ENCODE measurements around the gene UBE2E2.
"Not testable (repeated sequence)": the region's sequence is repeated elsewhere in the genome, so short reads cannot be mapped to it uniquely, and the experiment has no call there.

The UBE2E2 gene

DNA sequence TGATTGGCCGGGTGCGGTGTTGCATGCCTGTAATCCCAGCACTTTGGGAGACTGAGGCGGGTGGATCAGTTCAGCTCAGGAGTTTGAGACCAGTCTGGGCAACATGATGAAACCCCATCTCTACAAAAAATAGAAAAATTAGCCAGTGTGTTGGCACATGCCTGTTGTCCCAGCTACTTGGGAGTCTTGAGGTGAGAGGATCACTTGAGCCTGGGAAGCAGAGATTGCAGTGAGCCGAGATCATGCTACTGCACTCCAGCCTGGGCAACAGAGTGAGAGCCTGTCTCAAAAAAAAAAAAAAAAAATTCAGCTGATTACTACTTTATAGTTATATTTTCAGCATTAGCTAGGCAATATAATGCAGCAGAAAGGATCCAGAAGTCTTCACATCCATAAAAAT, 133.7 kb downstream of the UBE2E2 start:
- not testable (repeated sequence) for DNase-seq

DNA sequence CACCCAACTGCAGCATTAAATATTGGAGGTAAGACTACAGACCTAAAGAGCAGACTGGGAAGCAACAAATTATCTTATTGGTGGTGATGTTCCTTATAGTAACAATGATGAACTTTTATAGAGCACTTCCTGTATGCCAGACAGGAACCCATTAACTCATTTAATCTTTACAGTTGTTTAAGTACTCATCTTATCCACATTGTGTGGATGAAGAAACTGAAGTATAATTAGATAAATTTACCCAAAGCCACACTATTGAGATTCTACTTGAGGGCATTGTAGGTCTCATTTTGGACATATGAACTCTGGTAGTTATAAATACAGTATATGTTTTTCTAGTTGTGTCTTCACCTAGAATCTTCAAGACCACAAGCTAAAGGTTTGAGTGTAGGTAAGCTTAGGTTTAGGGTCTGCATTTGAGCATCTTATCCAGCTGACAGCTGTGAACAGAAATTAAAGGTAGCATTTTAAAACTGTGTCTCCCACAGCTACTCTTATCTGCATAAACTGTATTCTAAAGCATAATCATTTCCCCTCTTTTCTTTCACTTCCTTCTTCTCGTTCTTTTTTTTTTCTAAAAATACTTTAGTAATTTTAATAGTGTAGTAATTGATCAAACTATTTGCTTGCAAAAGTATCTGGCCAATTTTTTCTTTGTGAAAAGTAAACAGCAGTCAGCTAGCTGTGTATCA, 138.2 kb downstream of the UBE2E2 start:
- no peak for DNase-seq

GRCh38 chr3:23342343-23342742, 139.2 kb downstream of the UBE2E2 start:
- DNase-seq: no peak

DNA sequence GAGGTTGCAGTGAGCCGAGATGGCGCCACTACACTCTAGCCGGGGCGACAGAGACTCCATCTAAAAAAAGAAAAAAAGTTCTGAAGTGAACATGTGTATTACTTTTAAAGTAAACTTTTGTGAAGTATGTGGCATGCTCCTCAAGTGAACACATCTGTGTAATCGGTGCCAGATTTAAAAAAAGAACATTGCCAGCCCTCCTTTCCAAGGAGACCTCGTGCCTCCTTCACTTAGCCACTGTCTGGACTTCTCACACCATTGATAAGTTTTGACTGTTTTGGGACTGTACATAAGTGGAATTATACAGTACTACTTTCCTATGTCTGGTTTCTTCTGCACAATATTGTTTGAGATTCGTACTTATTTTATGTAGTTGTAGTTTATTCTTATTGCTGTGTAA, 140.4 kb downstream of the UBE2E2 start:
- DNase-seq: no peak

DNA sequence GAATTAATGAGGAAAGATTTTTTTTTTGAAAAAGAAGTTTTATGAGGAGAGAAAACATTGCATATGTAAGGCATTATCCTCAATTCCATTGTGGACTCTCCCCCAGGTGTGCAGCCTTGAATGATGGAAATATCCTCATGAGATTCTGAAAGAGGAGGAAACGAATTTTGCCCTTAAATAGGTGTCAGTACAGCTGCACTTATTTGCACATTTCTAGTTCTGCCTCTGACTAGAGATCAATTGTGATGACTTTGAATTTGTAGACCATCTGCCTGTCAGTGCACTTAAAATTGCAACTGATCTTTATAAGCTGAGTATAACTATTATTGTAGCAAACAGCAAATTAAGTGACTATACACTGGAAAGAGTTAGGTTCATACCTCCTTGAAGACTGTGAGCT, 141.8 kb downstream of the UBE2E2 start:
- DNase-seq: no peak

DNA sequence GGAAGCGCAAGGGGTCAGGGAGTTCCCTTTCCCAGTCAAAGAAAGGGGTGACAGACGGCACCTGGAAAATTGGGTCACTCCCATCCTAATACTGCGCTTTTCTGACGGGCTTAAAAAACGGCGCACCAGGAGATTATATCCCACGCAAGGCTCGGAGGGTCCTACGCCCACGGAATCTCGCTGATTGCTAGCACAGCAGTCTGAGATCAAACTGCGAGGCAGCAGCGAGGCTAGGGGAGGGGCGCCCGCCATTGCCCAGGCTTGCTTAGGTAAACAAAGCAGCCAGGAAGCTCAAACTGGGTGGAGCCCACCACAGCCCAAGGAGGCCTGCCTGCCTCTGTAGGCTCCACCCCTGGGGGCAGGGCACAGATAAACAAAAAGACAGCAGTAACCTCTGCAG, 146.3 kb downstream of the UBE2E2 start:
- DNase-seq: not testable (repeated sequence)

DNA sequence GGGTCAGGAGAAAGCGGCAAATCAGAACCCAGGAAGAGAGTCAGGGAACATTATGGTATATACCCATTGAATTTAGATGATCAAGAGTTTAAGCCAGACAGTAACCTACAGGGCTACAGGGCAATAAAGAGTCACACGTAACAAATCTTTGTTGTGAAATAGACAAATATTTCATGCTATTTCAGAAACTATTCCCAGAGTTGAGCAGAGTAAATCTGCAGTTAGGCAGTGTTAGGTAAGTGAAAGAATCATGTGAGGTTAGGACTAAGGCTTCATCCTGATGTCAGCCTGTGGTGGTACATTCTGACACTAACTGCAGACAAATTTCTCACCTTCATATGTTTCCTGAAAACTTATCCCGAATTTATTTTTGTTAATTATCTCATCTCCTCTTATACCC, 153.0 kb downstream of the UBE2E2 start:
- DNase-seq: no peak

DNA sequence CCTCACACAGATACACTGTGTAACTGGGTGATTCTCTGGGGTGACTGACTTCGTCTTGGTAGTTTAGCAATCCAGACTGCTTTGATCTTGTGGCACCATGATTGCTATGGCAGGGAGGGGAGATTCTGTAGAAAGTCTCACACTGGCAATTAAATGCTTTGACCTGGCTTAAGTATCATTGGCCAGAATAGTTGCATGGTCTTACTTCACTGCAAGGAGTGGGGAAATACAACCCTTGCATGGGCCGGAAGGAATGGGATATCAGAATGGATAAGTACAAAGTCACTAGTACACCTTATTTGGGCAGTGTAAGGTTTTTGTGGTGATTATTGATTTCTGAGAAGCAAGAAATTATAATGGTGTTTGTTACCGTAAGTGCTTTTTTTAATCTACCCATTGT, 153.8 kb downstream of the UBE2E2 start:
- no peak for DNase-seq

DNA sequence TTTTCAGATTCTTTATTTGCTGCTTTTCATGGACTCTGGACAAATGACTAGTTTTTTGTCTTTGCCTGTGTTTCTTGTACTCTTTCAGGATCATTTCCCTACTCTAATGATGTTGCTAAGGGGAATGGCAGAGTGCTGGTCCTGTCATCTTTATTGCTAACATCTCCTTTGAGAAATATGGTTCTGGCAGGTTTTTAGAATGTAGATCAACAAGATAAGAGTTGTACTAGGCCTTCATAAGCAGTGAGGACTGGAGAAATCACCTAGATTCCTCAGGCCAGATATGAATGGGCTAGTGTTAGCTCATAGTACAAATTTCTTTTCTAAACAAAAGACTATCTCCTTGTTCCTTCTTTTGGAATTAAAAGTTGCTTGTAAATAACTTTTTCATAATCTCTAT, 156.0 kb downstream of the UBE2E2 start:
- DNase-seq: no peak

DNA sequence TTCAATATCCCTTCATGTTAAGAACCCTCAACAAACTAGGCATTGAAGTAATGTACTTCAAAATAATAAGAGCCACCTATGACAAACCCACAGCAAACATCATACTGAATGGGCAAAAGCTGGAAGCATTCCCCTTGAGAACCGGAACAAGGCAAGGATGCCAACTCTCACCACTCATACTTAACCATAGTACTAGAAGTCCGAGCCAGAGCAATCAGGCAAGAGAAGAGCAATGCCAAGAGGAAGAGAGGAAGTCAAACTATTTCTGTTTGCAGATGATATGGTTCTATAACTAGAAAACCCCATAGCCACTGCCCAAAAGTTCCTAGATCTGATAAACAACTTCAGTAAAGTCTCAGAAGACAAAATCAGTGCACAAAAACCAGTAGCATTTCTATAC, 161.9 kb downstream of the UBE2E2 start:
- no peak for DNase-seq

GRCh38 chr3:23368731-23369130, 165.6 kb downstream of the UBE2E2 start:
- no peak for DNase-seq

- no peak for DNase-seq
Measured at GRCh38 chr3:23372285-23372684, 169.2 kb downstream of the UBE2E2 start.

- no peak for DNase-seq
Measured at GRCh38 chr3:23376516-23377248, 173.6 kb downstream of the UBE2E2 start.

- DNase-seq: no peak
Measured at GRCh38 chr3:23377928-23378672, 175.0 kb downstream of the UBE2E2 start.

DNA sequence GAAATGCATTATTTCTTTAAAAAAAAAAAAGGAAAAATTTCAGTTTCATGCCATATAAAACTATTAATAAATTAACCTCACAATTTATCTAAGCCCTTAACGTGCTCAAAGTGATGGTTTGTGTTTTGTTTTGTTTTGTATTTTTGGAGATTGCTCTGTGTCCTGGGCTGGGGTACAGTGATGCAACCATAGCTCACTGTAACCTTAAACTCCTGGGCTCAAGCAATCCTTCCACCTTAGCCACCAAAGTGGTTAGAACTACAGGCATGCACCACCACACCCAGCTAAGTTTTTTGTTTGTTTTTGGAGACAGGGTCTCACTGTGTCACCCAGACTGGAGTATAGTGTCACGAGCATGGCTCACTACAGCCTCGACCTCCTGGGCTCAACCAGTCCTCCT, 180.7 kb downstream of the UBE2E2 start:
- DNase-seq: no peak

- DNase-seq: no peak
Measured at GRCh38 chr3:23385327-23385726, 182.2 kb downstream of the UBE2E2 start.

DNA sequence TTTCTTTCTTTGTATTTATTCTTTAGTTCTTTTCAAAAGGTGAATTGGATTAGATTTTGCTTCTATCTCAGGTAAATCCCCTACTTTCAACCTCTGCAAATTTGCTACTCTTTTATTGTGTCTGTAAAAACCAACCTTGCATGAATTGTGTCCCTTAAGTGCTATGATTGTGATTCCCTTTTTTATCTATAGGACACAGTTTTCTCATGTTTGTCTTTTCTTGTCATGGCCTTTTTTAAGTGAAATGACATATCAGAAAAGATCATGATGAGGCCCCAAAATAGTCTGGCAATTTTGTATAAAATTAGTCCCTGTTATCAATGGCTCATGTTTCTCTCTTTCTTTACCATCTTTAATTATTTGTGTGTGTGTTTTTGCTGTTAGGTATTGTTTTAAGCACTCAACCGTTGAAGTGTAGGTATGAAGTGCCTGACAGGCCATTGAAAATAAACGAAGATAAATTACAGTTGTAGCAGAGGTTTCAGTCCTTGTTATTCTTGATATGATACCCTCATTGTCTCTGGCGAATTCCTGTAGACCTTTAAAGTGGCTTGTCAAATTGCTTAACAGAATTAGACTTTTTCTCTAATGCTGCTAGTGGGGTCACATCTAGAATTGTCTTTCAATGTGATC, 184.3 kb downstream of the UBE2E2 start:
- no peak for DNase-seq

DNA sequence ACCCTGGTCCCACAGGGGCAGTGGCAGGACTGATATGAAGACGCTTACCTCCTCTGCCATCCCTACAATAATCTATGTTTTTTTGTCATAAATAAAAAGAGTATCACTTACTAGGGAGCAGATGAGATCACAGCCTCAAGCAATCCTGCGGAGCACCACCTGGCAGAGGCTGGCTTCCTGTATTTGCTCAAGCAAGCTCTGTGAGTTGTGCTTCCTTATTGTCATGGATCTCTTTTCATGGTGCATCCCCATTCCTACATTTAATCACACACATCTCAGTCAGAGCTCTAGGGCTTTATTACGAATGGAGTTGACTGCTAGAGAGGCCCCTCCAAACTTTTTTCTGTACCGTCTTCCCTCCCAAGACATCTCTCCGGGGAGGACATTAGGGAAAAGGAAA, 186.0 kb downstream of the UBE2E2 start:
- no peak for DNase-seq

- DNase-seq: no peak
Measured at GRCh38 chr3:23389686-23390085, 186.6 kb downstream of the UBE2E2 start.

- DNase-seq: no peak
Measured at GRCh38 chr3:23390446-23390845, 187.3 kb downstream of the UBE2E2 start.

- DNase-seq: no peak
Measured at GRCh38 chr3:23390989-23391553, 187.9 kb downstream of the UBE2E2 start.

DNA sequence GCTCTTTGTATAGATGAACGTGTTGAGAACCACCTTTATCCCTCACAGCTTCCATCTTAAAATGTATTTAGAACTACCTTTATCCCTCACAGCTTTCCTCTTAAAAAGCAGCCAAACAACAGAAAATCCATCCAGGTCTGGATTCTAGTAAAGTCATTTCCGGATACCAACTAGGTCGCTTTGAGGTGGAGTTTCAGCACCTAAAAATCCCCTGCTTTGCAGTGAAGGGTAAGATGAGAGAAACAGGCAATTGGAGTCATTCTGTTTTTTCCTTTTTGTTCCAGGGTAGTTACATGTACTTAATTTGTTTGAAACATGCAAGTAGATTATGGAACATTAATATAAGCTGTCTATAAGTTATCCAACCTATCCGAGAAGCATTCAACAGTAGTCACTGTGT, 192.0 kb downstream of the UBE2E2 start:
- DNase-seq: no peak

DNA sequence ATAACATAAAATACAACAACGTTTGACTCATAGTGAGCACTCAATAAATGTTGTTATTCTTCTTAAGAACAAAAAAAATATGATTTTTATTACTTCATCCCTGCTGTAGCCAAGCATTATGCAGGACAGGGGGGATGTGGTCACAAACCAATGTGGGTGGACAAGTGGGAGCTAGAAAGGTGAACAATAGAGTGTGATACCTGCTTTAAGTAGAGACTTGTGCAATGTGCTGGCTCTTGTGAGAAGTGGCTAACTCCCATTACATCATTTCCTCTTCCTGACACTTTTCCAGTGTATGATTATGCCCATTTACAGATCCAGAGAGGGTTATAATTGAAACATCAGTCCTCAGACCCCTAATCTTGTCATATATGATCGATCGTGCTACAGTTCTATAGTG, 193.6 kb downstream of the UBE2E2 start:
- DNase-seq: no peak

All from NCI-H2107 (cell line).